ENCODE results near the gene FAM177B.

Gene FAM177B

DNA sequence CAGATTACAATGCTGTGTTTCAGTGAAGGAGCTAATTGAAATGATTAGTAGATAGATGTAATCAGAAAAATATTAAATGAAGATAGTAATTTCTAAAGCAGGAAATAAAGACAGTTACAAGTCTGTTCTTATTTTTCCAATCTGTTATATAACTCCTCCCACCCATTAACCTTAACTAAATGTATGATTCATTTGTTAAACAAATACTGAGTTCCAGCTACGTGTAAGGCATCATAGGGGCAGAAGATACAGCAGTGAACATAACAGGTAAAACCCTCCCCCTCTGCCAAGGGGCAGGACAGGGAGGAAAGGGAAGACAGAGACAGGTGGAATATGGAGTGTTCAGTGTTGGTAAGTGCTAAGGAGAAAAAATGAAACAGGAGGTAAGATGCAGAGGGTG, at the start of gene FAM177B:
Gene FAM177B, plus strand, starts transcription at position 231 of the 400 bp plus-strand sequence. CDS start 9,344 bp downstream, outside the sequence.
- DNase-seq: no peak

DNA sequence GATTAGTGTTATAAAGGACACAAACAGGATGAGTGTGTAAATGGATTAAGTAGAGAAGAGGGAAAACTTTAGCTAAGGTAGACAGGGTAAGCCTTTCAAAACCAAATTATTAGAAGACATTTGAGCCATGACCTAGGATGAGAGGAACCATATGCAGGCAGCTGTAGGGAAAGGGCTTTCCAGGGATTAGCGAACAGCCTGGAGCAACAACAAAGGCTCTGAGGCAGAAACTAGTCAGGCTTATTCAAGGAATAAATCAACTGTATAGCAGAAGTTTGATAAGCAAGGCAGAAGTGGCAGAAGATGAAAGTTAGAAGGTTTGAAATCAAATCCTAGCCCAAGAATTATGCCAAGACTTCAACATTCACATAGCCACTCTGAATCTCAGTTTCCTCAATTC, 46.0 kb upstream of the FAM177B start:
- no peak for DNase-seq

DNA sequence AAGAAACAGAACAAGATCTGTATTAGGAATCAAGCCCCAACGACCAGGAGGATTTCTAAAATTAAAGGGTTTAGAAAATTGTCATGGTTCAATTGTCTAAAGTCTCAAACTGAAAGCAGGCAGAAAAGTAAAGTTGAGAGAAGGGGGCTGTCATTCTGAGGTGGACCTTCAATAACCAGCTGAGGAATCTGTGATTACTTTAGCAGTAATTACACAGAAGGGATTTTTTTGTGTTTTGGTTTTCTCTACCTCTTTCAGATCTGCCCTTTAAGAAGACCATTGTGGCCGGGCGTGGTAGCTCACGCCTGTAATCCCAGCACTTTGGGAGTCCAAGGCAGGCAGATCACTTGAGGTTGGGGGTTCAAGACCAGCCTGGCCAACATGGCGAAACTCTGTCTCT, 42.1 kb upstream of the FAM177B start:
- DNase-seq: no peak

DNA sequence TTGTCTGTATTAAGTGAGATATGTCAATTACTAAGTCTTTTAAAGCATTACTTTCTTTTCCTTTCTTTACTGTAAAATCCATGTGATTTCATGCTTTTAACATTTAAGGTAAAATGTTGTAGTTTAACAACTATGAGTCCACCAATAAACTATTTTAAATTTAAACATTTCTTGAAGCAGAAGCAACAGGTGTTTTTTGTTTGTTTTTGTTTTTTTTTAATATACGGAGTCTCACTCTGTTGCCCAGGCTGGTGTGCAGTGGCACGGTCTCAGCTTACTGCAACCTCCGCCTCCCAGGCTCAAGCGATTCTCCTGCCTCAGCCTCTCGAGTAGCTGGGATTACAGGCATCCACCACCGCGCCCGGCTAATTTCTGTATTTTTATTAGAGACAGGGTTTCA, 40.3 kb upstream of the FAM177B start:
- no peak for DNase-seq

DNA sequence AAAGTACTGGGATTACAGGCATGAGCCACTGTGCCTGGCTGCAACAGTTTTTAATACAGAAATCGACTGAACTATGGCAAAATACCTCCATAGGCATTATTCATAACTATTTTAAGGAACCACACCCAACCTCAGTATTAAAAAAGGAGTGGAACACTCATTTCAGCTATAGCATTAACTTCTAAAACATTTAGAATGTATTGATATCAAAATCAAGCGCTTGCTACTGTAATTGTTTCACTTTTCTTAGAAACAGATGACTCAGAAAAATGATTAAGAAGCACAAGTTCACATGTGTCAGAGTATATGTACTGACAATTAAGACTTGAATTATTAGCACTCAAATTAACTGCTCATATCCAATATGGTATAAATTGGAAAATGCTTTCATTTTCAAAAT, 39.8 kb upstream of the FAM177B start:
- no peak for DNase-seq

DNA sequence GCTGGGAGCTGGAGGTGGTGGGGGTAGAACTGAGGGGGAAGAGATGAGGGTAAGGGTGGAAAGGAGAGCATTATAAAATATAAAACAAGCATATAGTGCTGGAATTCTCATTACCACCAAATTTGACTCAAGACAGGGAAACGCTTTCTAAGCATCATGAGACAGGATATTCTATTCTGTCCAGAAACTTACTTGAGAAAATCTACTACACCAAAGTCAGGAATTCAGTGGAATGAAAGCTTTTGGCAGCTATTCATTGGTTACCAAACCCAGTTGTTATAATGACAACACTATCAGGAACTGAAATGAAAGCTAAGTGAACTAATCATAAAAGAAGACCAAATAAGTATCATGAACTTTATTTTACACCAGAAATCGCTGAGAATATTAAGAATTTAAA, 39.2 kb upstream of the FAM177B start:
- DNase-seq: no peak

DNA sequence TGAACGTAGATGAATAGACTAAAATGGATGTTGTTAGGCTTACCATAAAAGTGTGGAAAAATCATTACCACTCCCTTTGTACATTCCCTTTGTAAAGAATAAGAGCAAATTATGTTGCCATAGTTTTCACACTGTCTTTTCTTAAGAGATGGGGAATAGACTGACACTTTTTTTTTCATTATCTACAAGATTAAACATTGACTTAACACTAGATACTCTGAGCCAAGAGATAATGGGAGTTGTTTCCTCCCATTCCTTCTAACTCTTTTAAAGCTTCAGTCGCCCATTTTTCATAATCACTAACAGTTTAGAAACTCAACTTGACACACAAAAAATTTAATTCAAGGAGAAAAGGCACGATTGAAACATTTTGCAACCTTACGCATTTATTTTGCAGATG, 34.8 kb upstream of the FAM177B start:
- DNase-seq: no peak

DNA sequence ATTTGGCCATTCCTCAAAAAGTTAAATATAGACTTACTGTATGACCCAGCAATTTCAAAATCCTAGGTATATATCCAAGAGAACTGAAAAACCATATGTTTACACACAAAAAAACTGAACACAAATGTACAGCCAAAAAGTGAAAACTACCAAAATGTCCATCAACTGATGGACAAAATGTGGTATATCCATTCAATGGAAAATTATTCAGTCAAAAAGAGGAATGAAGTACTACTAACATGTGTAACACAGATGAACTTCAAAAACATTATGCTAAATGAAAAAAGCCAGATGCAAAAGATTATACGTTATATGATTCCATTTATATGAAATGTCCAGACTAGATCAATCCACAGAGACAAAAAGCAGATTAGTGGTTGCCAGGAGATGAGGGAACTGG, 32.7 kb upstream of the FAM177B start:
- no peak for DNase-seq

DNA sequence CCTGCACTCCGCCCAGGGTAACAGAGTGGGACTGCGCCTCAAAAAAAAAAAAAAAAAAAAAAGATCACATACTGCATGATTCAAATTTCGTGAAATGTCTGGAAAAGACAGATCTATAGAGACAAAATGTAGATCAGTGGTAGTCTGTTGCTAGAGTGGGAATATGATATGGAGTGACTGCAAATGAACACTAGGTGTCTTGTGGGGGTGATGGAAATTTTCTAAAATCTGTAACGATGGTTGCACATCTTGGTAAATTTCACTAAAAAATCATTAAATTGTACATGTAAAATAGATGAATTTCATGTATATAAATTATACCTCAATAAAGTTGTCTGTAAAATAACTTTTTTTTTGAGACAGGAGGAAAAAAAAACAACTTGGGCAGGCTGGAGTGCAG, 30.2 kb upstream of the FAM177B start:
- no peak for DNase-seq

DNA sequence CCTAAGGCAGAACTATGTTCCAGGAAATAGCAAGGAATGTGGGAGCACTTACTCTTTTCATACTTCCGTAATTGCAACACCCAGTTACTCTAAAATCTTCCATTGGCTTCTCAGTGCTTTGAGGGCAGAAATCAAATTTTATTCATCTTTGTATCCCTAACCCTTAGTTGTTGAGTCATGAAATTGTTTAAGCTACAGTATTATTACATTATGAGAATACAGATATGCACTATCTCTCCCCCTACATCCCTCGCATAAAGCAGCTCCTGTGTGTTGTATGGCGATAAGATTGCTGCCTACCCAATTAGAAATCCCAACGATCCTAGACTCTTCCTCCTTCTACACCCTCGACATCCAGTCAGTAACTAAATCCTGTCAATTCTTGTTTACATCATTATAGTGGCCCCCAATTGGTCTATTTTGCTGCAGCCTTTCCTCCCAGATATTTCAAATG, 27.3 kb upstream of the FAM177B start:
- no peak for DNase-seq

DNA sequence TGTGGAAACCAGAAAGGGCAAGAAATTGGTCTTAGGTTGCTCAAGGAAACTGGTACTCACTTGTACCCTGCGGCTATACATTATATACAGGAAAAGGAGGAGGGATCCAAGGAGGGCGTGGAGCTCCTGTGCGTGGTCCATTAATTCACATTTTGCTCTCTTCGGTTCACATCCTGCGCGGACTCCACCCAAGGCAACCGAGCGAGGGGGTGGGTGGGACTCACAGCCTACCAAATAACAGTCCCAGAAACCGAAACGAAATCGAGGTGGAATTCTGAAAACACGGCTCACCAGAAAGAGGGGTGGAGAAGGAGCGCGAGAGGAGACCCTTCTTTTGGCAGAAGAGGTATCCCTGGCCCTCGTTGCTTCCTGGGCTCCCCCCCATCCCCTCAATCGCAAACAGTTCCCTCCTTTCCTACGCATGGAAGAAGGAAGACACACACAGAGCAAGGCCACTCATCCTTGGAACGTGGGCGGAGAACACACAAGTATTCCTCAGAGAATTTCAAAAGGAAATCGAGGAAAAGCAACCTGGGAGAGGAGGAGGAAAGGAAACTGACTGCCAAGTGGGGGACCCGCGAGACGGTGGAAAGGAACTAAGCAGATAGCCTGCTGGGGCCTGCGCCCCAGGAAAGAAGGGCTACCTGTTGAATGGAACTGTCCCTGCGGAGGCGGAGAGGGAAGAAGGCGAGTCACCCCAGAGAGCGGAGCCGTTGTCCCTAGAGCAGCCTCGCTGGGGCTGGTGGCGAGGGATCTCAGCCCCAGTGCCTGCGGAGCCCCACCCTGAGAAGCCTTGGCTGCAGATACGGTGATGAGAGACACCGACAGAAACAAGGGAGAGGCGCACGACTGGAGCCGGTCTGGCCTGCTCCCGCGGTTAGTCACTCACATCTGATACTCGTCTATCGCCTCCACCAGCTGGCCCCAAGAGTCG, 25.4 kb upstream of the FAM177B start:
- peak; percentile 55 to 68 for DNase-seq

DNA sequence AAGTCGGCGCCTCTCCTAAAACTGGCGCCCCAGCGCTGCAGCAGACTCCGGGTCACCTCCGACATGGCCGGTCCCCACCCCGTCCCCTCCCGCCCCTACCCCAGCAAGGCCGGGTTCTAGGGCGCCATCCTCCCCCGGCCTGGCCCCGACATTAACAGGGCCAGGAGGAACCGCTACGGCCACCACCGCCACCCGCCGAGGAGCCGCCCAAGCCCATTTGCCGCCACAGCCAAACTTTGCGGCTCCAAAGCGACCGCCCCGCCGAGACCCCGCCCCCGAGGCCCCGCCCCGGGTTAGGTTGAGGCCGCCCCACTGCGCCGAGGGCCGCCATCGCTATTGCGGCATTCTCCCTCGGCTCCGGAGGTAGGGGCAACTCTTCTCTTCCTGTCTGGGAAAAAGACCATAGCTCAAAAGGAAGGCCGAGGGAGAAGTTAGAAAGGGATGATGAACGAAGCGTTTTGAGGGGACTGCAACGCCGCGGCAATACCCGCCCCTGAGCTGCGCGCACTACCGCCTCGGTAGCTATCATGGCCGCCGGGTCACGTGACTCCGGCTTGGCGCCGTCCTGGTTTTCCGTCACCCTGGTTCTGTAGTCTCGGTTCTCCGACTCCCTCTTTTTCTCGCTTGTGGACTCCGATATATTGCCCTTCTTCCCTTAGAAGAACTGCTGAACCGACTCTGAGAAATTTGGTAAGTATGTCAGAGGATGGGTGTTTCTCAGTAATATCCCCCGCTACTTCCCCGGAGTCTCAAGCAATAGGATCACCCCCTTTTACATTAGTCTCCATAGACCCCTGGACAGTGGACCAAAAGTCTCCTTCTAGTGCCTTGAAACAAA, 24.5 kb upstream of the FAM177B start, which contains the start of the genes AIDA and BROX:
Gene AIDA, minus strand, starts transcription at position 239 of the 838 bp plus-strand sequence. Its CDS starts 174 bp downstream, at position 65.
Gene BROX, plus strand, starts transcription at position 312 of the 838 bp plus-strand sequence. CDS start 3,136 bp downstream, outside the sequence.
- peak; percentile 92 to 94 for DNase-seq

DNA sequence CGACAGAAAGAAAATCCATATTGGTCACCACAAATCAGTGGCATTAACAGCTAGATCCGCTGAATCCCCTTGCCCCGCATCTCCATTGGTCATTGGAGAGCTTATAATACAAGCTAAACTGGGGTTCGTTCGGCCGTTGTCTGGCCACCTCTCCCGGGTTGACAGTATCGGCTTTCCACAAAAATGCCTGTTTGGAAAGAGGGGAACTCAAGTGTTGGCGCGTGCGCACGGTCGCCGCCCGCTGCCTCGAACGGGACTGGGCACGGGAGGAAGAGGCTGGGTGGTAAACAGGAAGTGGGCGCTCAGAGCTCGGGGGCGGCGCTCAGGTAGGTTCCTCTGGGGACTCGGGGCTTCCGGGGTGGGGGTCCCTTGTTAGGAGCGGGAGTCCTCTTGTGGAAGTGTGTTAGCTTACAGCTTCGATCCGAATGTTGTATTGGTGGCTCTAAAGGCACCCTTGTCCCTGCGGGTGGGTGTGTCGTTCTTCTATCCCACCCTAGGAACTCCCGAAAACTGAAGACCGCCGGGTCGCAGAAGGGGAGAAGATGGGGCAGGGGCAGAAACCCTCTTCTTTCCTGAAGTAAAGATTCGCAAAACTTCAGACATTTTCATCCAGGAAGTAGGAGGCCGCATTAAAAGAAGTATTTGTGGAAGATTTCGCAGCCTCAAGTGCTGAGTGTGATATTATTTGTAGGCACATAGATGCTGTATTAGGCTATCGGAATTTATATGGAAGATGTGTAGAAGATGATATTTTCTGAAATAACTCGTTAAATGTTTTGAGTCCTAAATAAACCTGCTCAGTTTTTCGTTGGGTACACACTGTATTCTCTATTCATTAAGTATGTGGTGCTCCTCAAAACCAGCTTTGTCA, 23.7 kb upstream of the FAM177B start:
- peak; percentile 94 to 96 for DNase-seq

DNA sequence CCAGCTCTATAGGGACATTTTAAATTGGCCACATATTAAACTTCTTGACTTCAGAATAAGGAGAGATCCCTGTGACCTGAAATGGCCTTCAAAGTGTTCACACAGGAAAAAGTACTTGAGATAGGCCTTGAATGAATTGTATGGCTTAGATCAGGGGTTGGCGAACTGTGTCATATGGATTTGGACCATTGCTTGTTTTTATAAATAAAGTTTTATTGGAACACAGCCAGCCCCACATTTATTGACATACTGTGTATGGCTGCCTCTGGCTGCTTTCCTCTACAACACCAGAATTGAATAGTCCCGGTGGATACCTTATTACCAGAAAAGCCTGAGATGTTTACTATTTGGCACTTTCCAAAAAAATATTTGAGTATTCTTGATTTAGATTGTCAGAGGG, 20.6 kb upstream of the FAM177B start:
- DNase-seq: no peak

DNA sequence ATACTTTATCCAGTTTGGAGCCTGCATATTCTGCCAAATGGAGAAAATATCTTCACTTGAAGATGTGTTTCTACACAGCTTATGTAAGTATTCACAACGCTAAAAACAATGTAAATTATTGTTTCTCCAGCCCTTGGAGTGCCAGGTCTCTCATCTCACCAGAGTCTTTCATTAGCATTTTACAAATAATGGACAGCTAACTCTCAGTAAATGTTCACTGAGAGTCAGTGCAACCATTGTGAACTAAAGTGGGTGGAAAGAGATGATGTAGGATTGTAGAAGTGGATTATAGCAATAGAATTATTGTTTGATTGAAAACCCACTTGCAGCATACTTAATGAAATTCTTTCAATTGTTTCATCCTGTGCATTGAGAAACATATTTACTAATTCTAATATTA, 8.3 kb upstream of the FAM177B start:
- no peak for DNase-seq

DNA sequence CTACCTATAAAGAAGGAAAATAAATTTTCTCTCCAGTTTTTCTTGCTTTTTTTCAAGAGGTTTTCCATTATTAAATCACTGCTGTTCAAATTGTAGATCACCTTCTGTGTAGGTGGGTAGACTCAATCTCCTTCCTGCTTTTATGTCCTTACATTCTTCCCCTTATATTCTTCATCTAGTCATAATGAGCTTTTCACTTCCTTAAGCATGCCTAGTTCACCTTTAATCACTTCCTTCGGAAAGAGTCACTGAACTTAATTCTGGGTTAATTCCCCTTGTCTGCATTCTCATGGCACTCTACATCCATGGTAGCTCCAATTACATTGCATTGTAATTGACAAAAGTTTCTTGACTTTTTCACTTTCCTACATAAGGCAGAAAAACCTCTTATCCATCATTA, 6.1 kb upstream of the FAM177B start:
- DNase-seq: no peak

DNA sequence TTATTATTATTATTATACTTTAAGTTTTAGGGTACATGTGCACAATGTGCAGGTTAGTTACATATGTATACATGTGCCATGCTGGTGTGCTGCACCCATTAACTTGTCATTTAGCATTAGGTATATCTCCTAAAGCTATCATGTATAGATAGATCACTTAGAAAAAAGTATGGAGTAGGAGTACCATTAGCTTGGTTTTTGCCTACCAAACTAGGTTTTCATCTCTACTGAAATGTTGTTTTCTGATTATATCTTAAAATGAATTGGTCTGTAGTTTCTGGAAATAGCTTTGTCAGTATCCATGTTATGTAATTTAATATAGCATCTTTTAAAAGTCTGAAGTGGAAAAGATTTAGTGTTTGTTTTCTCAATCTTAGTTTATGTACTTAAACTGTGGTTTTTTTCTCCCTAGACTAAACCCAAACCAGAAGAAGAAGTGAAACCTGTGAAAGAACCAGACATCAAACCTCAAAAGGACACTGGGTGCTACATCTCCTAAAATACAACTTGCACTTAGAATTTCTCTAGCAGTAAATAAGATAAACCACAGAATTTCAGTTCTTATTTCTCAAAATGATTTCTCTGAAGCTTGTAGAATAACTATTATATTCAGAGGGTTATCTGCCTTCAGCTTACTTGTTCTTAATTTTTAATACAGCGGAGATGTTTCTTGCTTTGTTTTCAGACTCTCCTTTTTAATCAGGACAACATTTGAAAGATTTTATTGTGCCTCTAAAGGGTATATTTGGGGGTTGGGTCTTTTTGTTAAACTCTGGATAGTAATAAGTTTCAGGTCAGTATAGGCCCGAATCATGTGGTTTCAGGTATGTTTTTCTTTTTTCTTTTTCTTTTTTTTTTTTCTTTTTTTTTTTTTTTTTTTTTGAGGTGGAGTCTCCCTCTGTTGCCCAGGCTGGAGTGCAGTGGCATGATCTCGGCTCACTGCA, 4.5 kb upstream of the FAM177B start:
- no peak for DNase-seq

DNA sequence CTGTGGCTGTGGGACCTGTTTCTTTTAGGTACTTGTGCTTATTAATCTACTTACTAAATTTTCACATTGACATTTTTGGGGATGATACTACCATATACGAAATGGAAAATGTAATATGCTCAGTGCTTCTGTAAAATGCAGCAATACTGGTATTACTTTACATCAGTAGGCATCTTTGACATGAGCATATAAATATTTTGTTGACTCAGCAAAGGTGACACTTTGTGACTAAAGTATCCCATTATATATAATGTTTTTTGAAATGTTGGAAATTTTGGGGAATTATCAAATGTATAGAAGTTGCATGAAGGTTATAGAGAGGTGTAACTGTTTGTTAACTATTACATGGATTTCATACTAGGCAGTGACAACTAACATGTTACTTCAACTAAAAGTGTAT, 2.3 kb upstream of the FAM177B start:
- DNase-seq: no peak

DNA sequence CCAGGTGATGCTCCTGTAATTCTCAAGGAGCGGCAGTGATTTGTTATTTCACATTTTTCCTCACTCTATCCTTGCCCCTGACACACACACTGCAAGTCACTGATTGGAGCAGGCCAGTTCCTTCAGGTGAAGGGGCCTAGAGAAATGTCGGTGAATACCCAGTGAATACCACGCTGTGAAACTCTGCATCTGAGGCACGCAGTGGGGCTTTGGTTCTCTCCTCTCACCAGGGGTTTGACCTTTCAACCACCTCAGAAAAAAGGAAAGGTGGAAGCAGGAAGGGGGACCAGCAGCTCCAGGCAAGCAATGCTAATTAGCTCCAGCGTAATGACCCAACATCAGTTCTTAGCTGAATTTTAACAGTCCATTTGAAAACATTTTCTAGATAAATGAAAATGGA, 532 bp upstream of the FAM177B start:
- no peak for DNase-seq

DNA sequence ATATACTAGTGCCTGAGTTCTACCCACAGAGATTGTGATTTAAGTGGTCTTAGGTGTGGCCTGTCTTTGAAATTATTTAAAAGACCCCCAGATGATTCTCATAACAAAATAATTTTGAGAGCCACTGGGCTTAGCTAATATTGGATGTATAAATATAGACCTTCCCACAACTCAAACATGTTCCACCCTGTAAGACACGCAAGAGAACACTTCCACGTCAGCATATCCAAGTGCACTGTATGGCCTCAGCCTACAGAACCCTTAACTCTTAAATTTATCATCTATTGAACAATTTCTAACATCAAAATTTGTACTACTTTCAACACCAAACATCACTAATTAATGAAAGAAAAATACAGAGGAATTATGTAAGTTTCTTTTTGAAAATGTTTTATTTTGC, 2.5 kb downstream of the FAM177B start:
- DNase-seq: no peak

DNA sequence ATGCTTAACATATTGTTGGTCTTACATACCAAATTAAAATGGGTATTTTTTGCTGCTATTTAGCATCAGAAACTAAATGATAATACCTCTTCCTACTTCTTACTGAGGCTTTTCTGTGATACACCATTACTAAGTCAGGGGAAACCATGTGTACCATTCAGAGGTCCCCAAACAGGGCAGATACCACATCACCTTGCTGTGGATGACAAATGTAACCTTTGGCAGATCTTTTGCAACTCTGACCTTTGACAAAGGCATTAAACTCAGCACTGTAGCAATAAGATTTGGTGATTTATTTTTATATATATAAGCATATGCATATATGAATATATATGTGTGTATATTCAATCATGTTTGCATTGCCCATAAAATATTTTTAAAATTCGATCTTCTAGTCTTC, 2.9 kb downstream of the FAM177B start:
- no peak for DNase-seq

All from CD4-positive, alpha-beta T cell treated with Interleukin-1 beta for 1 hour (primary cell).